GM23338 (cell line): ENCODE results near the gene VRTN. TPM values are rescaled to one million over a fixed set of nuclear protein-coding genes. Genes with fewer than 3 reads are reported as not detected.

Source experiments
- ATAC-seq: fragments of 200-7000 bp; cut with Tn5 transposase; 3 replicates; pipeline ENCODE4 v1.9.1; 2020
- DNase-seq: peaks from one replicate; pipeline ENCODE4 v3.0.0-alpha.2; 2015; ENCODE audit warnings: low spot score
- H2AFZ ChIP-seq: fragments of 200-600 bp; sonication (generic); 2 replicates; pipeline ENCODE4 v1.8.0; 2016; ENCODE audit warnings: antibody characterized with exemption, mild to moderate bottlenecking, moderate library complexity
- H3F3A ChIP-seq: fragments of 200-600 bp; sonication (generic); replicated peaks from 2 replicates; pipeline ENCODE4 v1.8.0; 2017; ENCODE audit warnings: antibody characterized with exemption, mixed run types, low read depth
- H3K27ac ChIP-seq: fragments of 200-600 bp; sonication (generic); 2 replicates; pipeline ENCODE4 v1.6.1; 2016; ENCODE audit warnings: low read depth
- H3K27me3 ChIP-seq: fragments of 200-600 bp; sonication (generic); 2 replicates; pipeline ENCODE4 v1.8.0; 2016; ENCODE audit warnings: mild to moderate bottlenecking, mixed run types, moderate library complexity; ENCODE audit not compliant: insufficient read depth
- H3K36me3 ChIP-seq: fragments of 200-600 bp; sonication (generic); 2 replicates; pipeline ENCODE4 v1.8.0; 2016; ENCODE audit warnings: mild to moderate bottlenecking; ENCODE audit not compliant: insufficient read depth
- H3K4me1 ChIP-seq: fragments of 200-600 bp; sonication (generic); 2 replicates; pipeline ENCODE4 v1.8.0; 2016; ENCODE audit warnings: mild to moderate bottlenecking, moderate library complexity; ENCODE audit not compliant: insufficient read depth
- H3K4me2 ChIP-seq: fragments of 200-600 bp; sonication (generic); 2 replicates; pipeline ENCODE4 v1.7.1; 2017; ENCODE audit warnings: mixed run types
- H3K4me3 ChIP-seq: fragments of 200-600 bp; sonication (generic); 2 replicates; pipeline ENCODE4 v1.6.1; 2016; ENCODE audit warnings: mixed run types
- H3K79me2 ChIP-seq: fragments of 200-600 bp; sonication (generic); replicated peaks from 2 replicates; pipeline ENCODE4 v1.8.0; 2017; ENCODE audit warnings: mild to moderate bottlenecking; ENCODE audit not compliant: insufficient read depth
- H3K9me2 ChIP-seq: fragments of 200-600 bp; sonication (generic); 2 replicates; pipeline ENCODE4 v1.8.0; 2017; ENCODE audit not compliant: insufficient read depth
- H4K20me1 ChIP-seq: fragments of 200-600 bp; sonication (generic); replicated peaks from 2 replicates; pipeline ENCODE4 v1.8.0; 2017; ENCODE audit warnings: mild to moderate bottlenecking; ENCODE audit not compliant: insufficient read depth
- H3K27ac Mint-ChIP-seq: 2 replicates; pipeline ENCODE4 v1.8.0; 2020; ENCODE audit warnings: inconsistent platforms, mild to moderate bottlenecking, moderate library complexity, mixed read lengths
- H3K27me3 Mint-ChIP-seq: 3 replicates; pipeline ENCODE4 v1.8.0; 2022; ENCODE audit warnings: low read depth, mild to moderate bottlenecking, moderate library complexity, mixed read lengths, inconsistent platforms; ENCODE audit not compliant: insufficient read depth, poor library complexity
- H3K36me3 Mint-ChIP-seq: 3 replicates; pipeline ENCODE4 v1.8.0; 2021; ENCODE audit warnings: low read depth, mild to moderate bottlenecking, inconsistent platforms, moderate library complexity, mixed read lengths
- H3K4me1 Mint-ChIP-seq: 3 replicates; pipeline ENCODE4 v1.8.0; 2020; ENCODE audit warnings: mild to moderate bottlenecking, inconsistent platforms, mixed read lengths
- H3K4me3 Mint-ChIP-seq: 3 replicates; pipeline ENCODE4 v1.8.0; 2021; ENCODE audit warnings: moderate library complexity, mild to moderate bottlenecking, inconsistent platforms, mixed read lengths
- H3K9me3 Mint-ChIP-seq: 3 replicates; pipeline ENCODE4 v1.8.0; 2020; ENCODE audit warnings: moderate library complexity, mild to moderate bottlenecking, inconsistent platforms, mixed read lengths
- CREB1 ChIP-seq: fragments of 250-450 bp; sonication (Bioruptor Pico); IDR thresholded peaks from 2 replicates; pipeline ENCODE4 v1.5.0; 2020; ENCODE audit warnings: low read depth, mild to moderate bottlenecking, moderate library complexity
- CTCF ChIP-seq, 2 experiments: fragments of 200-600 bp in 1 of 2; sonication (generic) in 1 of 2; conservative IDR thresholded peaks; 2 replicates each; pipeline versions ENCODE4 v1.5.1 to v1.6.1; 2016 to 2017; ENCODE audit warnings: antibody characterized with exemption in 2 of 2, low read depth in 2 of 2, mild to moderate bottlenecking in 2 of 2, moderate library complexity in 1 of 2
- ETS1 ChIP-seq: IDR thresholded peaks from 2 replicates; pipeline ENCODE4 v1.6.1; 2016; ENCODE audit warnings: antibody characterized with exemption
- EZH2 ChIP-seq: fragments of 200-600 bp; sonication (generic); IDR thresholded peaks from one replicate; pipeline ENCODE4 v1.8.0; 2017; ENCODE audit warnings: antibody characterized with exemption, mild to moderate bottlenecking, low read depth; ENCODE audit not compliant: unreplicated experiment
- EZH2phosphoT487 ChIP-seq: fragments of 200-600 bp; sonication (generic); IDR thresholded peaks from one replicate; pipeline ENCODE4 v1.8.1; 2018; ENCODE audit warnings: antibody characterized with exemption; ENCODE audit not compliant: unreplicated experiment
- JUNB ChIP-seq: IDR thresholded peaks from one replicate; pipeline ENCODE4 v1.6.1; 2016; ENCODE audit warnings: antibody characterized with exemption; ENCODE audit not compliant: unreplicated experiment
- NANOG ChIP-seq: IDR thresholded peaks from 2 replicates; pipeline ENCODE4 v1.6.1; 2016; ENCODE audit warnings: antibody characterized with exemption, borderline replicate concordance
- POLR2AphosphoS5 ChIP-seq: IDR thresholded peaks from 2 replicates; pipeline ENCODE4 v1.6.1; 2016; ENCODE audit warnings: antibody characterized with exemption, low read depth
- STAT1 ChIP-seq: IDR thresholded peaks from one replicate; pipeline ENCODE4 v1.6.1; 2016; ENCODE audit warnings: antibody characterized with exemption; ENCODE audit not compliant: unreplicated experiment
- ZNF114 ChIP-seq: fragments of 250-450 bp; sonication (Bioruptor Pico); IDR thresholded peaks from 2 replicates; pipeline ENCODE4 v1.5.0; 2020; ENCODE audit warnings: mild to moderate bottlenecking, moderate library complexity
- ZNF331 ChIP-seq: fragments of 250-450 bp; sonication (Bioruptor Pico); IDR thresholded peaks from 2 replicates; pipeline ENCODE4 v1.5.0; 2020; ENCODE audit warnings: low read depth, mild to moderate bottlenecking, moderate library complexity
- polyA plus RNA-seq: library from polyadenylated mRNA; unstranded; fragments of >200 nt; fragmentation: Nextera tagmentation; extraction: Ambion mirVana; gene quantifications from 2 replicates; pipeline ENCODE4 v1.2.1, GENCODE V29; 2016
- total RNA-seq: library from RNA; depleted of rRNA; stranded (reverse); fragments of >200 nt; shearing (Covaris generic); gene quantifications from 2 replicates; pipeline ENCODE4 v1.2.3, GENCODE V29; 2014
- TF ChIP-seq, protein P1 (sequence below): fragments of 250-450 bp; sonication (Bioruptor Pico); IDR thresholded peaks from 2 replicates; pipeline ENCODE4 v1.5.0; 2020; ENCODE audit warnings: mild to moderate bottlenecking, moderate library complexity
- TF ChIP-seq, protein P2 (sequence below): IDR thresholded peaks from one replicate; pipeline ENCODE4 v1.6.1; 2018; ENCODE audit warnings: antibody characterized with exemption; ENCODE audit not compliant: unreplicated experiment

Gene VRTN
- total and polyA plus RNA-seq, 2 experiments from 2014 or later = 63.9 to 143 TPM

GRCh38 chr14:74312161-74312560 is 36.1 kb upstream of the VRTN start:
- Histone ChIP-seq H3K4me3 (no peak overlapping the region), H3K9me2 (no peaks in the 10 kb centered on the region), H4K20me1 (no peaks in the 10 kb centered on the region), H3K4me1 (no peaks in the 10 kb centered on the region), H2AFZ (0 out of 2 replicates have a peak overlapping the region, but pooled peaks have one; percentile 43), H3K4me2 (no peak overlapping the region), H3F3A (no peaks in the 10 kb centered on the region), H3K36me3 (no peaks in the 10 kb centered on the region), H3K79me2 (no peaks in the 10 kb centered on the region), H3K27ac (no peak overlapping the region), H3K27me3 (no peaks in the 10 kb centered on the region)
- no peak for DNase-seq
- Mint-ChIP-seq H3K27me3 (peaks cover 7% of the 10 kb centered on the region), H3K36me3 (no peaks in the 10 kb centered on the region; the same call in 2 of the 3 replicates), H3K4me3 (no peak overlapping the region), H3K27ac (no peak overlapping the region), H3K9me3 (no peaks in the 10 kb centered on the region; the same call in 2 of the 3 replicates), H3K4me1 (no peaks in the 10 kb centered on the region)
- no peak for ATAC-seq
- TF ChIP-seq NANOG = no peak
- no peak for TF ChIP-seq CTCF (conservative IDR thresholded peaks at IDR 0.05; ENCODE audit: low read depth in 2 of 2)
- TF ChIP-seq, protein P1, sequence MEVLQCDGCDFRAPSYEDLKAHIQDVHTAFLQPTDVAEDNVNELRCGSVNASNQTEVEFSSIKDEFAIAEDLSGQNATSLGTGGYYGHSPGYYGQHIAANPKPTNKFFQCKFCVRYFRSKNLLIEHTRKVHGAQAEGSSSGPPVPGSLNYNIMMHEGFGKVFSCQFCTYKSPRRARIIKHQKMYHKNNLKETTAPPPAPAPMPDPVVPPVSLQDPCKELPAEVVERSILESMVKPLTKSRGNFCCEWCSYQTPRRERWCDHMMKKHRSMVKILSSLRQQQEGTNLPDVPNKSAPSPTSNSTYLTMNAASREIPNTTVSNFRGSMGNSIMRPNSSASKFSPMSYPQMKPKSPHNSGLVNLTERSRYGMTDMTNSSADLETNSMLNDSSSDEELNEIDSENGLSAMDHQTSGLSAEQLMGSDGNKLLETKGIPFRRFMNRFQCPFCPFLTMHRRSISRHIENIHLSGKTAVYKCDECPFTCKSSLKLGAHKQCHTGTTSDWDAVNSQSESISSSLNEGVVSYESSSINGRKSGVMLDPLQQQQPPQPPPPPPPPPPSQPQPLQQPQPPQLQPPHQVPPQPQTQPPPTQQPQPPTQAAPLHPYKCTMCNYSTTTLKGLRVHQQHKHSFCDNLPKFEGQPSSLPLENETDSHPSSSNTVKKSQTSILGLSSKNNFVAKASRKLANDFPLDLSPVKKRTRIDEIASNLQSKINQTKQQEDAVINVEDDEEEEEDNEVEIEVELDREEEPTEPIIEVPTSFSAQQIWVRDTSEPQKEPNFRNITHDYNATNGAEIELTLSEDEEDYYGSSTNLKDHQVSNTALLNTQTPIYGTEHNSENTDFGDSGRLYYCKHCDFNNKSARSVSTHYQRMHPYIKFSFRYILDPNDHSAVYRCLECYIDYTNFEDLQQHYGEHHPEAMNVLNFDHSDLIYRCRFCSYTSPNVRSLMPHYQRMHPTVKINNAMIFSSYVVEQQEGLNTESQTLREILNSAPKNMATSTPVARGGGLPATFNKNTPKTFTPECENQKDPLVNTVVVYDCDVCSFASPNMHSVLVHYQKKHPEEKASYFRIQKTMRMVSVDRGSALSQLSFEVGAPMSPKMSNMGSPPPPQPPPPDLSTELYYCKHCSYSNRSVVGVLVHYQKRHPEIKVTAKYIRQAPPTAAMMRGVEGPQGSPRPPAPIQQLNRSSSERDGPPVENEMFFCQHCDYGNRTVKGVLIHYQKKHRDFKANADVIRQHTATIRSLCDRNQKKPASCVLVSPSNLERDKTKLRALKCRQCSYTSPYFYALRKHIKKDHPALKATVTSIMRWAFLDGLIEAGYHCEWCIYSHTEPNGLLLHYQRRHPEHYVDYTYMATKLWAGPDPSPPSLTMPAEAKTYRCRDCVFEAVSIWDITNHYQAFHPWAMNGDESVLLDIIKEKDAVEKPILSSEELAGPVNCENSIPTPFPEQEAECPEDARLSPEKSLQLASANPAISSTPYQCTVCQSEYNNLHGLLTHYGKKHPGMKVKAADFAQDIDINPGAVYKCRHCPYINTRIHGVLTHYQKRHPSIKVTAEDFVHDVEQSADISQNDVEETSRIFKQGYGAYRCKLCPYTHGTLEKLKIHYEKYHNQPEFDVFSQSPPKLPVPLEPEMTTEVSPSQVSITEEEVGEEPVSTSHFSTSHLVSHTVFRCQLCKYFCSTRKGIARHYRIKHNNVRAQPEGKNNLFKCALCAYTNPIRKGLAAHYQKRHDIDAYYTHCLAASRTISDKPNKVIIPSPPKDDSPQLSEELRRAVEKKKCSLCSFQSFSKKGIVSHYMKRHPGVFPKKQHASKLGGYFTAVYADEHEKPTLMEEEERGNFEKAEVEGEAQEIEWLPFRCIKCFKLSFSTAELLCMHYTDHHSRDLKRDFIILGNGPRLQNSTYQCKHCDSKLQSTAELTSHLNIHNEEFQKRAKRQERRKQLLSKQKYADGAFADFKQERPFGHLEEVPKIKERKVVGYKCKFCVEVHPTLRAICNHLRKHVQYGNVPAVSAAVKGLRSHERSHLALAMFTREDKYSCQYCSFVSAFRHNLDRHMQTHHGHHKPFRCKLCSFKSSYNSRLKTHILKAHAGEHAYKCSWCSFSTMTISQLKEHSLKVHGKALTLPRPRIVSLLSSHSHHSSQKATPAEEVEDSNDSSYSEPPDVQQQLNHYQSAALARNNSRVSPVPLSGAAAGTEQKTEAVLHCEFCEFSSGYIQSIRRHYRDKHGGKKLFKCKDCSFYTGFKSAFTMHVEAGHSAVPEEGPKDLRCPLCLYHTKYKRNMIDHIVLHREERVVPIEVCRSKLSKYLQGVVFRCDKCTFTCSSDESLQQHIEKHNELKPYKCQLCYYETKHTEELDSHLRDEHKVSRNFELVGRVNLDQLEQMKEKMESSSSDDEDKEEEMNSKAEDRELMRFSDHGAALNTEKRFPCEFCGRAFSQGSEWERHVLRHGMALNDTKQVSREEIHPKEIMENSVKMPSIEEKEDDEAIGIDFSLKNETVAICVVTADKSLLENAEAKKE (CRISPR knock-in tag) = no peak
- no peak for TF ChIP-seq EZH2phosphoT487
- TF ChIP-seq JUNB = no peak
- TF ChIP-seq EZH2 = no peak
- no peak for TF ChIP-seq ZNF331
- no peak for TF ChIP-seq ZNF114 (CRISPR knock-in tag)
- TF ChIP-seq, protein P2, sequence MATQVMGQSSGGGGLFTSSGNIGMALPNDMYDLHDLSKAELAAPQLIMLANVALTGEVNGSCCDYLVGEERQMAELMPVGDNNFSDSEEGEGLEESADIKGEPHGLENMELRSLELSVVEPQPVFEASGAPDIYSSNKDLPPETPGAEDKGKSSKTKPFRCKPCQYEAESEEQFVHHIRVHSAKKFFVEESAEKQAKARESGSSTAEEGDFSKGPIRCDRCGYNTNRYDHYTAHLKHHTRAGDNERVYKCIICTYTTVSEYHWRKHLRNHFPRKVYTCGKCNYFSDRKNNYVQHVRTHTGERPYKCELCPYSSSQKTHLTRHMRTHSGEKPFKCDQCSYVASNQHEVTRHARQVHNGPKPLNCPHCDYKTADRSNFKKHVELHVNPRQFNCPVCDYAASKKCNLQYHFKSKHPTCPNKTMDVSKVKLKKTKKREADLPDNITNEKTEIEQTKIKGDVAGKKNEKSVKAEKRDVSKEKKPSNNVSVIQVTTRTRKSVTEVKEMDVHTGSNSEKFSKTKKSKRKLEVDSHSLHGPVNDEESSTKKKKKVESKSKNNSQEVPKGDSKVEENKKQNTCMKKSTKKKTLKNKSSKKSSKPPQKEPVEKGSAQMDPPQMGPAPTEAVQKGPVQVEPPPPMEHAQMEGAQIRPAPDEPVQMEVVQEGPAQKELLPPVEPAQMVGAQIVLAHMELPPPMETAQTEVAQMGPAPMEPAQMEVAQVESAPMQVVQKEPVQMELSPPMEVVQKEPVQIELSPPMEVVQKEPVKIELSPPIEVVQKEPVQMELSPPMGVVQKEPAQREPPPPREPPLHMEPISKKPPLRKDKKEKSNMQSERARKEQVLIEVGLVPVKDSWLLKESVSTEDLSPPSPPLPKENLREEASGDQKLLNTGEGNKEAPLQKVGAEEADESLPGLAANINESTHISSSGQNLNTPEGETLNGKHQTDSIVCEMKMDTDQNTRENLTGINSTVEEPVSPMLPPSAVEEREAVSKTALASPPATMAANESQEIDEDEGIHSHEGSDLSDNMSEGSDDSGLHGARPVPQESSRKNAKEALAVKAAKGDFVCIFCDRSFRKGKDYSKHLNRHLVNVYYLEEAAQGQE = no peak
- TF ChIP-seq ETS1 = no peak
- no peak for TF ChIP-seq STAT1
- TF ChIP-seq POLR2AphosphoS5 = no peak
- TF ChIP-seq CREB1 (CRISPR knock-in tag) = no peak
